ENCODE measurements around the gene PHOX2B. TPM values are rescaled to one million over a fixed set of nuclear protein-coding genes. Genes with fewer than 3 reads are reported as not detected.

PHOX2B gene
- polyA plus RNA-seq, 1 experiment, result not detected

DNA sequence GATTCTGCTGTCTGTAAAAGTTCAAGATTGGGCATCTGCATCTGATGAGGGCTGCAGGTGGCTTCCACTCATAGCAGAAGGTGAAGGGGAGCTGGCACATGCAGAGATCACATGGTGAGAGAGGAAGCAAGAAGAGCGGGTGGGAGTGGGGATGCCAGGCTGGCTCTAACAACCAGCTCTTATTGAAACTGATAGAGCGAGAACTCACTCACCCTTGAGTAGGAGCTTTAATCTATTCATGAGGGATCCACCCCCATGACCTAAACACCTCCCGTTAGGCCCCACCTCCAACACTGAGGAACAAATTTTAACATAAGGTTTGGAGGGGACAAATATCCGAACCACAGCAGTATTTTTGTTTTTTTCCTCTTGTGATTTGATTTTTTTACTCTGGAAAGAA is 45.8 kb downstream of the PHOX2B start:
- no peak for DNase-seq (ENCODE audit: low read depth, low spot score)
- no peak overlapping the region for H3K27ac ChIP-seq (ENCODE audit: low read depth, low read length)
- TF ChIP-seq, protein P1, sequence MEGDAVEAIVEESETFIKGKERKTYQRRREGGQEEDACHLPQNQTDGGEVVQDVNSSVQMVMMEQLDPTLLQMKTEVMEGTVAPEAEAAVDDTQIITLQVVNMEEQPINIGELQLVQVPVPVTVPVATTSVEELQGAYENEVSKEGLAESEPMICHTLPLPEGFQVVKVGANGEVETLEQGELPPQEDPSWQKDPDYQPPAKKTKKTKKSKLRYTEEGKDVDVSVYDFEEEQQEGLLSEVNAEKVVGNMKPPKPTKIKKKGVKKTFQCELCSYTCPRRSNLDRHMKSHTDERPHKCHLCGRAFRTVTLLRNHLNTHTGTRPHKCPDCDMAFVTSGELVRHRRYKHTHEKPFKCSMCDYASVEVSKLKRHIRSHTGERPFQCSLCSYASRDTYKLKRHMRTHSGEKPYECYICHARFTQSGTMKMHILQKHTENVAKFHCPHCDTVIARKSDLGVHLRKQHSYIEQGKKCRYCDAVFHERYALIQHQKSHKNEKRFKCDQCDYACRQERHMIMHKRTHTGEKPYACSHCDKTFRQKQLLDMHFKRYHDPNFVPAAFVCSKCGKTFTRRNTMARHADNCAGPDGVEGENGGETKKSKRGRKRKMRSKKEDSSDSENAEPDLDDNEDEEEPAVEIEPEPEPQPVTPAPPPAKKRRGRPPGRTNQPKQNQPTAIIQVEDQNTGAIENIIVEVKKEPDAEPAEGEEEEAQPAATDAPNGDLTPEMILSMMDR (IDR thresholded peaks at IDR 0.05; ENCODE audit: low read depth, low read length), result no peak
- ChIA-PET POLR2A (no interaction called here), CTCF (interaction anchor here (1.2 to 2.8 kb wide), 2 partner anchors 10 to 185 kb away, joined by 4 to 12 read pairs; no protein-coding TSS in a partner anchor)
- H3K9me3 ChIP-seq (ENCODE audit: control insufficient read depth, insufficient read depth, low read length), result no peaks in the 10 kb centered on the region
- H3K27me3 ChIP-seq (ENCODE audit: control insufficient read depth, insufficient read depth, low read length), result peaks cover 6% of the 10 kb centered on the region
- no peak overlapping the region for H3K4me3 ChIP-seq (ENCODE audit: low read depth, low read length)

DNA sequence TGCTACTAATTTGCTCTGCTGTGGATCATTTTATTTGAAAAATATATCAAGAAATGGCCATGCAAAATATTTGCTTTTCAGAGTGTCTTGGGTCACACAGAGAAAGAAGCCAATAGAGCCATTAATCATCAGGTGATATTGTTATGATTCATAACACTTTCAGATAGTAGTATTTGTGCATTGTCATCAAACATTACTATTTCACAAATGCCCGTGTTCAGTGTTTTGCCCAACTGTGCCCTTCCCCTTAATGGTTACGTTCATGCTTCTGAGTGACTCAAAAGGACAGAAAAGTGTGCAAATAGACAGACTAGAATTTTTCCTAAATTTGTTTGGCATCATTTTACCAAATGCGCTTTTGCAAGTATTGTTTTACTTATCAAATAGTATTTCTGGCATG is 46.5 kb downstream of the PHOX2B start:
- H3K27me3 ChIP-seq (ENCODE audit: control insufficient read depth, insufficient read depth, low read length), result peaks cover 8% of the 10 kb centered on the region
- H3K9me3 ChIP-seq (ENCODE audit: control insufficient read depth, insufficient read depth, low read length), result no peaks in the 10 kb centered on the region
- no peak overlapping the region for H3K4me3 ChIP-seq (ENCODE audit: low read depth, low read length)
- POLR2A ChIA-PET, result no interaction called here
- DNase-seq (ENCODE audit: low read depth, low spot score), result no peak
- H3K27ac ChIP-seq (ENCODE audit: low read depth, low read length), result no peak overlapping the region
- TF ChIP-seq, protein P1 (IDR thresholded peaks at IDR 0.05; ENCODE audit: low read depth, low read length), result no peak
- CTCF ChIA-PET, result interaction anchor here (1.3 to 2.8 kb wide), 3 partner anchors 8 to 186 kb away, joined by 5 to 12 read pairs (median 5); no protein-coding TSS in a partner anchor

DNA sequence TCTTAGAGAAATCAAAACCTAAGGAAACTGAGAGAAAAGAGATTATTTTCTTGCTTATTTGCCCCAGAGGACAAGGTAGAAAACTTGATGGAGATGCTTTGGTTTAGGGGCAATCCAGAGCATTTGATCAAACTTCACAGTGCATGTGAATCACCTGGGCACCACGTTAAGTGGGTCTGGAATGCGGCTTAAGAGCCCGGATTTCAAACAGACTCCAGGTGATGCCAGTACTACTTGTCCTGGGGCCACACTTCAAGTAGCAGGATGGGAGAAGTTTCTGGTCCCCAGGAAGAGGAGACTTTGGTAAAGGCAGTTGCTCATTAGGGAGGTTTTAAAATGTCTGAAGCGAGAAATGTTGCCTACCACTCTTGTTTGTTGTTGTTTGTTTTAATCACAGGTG is 51.8 kb downstream of the PHOX2B start:
- DNase-seq (ENCODE audit: low read depth, low spot score), result no peak
- POLR2A ChIA-PET, result no interaction called here
- no peaks in the 10 kb centered on the region for H3K9me3 ChIP-seq (ENCODE audit: control insufficient read depth, insufficient read depth, low read length)
- peaks cover 9% of the 10 kb centered on the region for H3K27me3 ChIP-seq (ENCODE audit: control insufficient read depth, insufficient read depth, low read length)
- TF ChIP-seq, protein P1 (IDR thresholded peaks at IDR 0.05; ENCODE audit: low read depth, low read length), result no peak
- H3K4me3 ChIP-seq (ENCODE audit: low read depth, low read length), result no peak overlapping the region
- CTCF ChIA-PET, result interaction anchor here (1.1 to 1.4 kb wide), 3 partner anchors 55 to 191 kb away, joined by 3 to 6 read pairs (median 6); no protein-coding TSS in a partner anchor
- H3K27ac ChIP-seq (ENCODE audit: low read depth, low read length), result no peak overlapping the region

DNA sequence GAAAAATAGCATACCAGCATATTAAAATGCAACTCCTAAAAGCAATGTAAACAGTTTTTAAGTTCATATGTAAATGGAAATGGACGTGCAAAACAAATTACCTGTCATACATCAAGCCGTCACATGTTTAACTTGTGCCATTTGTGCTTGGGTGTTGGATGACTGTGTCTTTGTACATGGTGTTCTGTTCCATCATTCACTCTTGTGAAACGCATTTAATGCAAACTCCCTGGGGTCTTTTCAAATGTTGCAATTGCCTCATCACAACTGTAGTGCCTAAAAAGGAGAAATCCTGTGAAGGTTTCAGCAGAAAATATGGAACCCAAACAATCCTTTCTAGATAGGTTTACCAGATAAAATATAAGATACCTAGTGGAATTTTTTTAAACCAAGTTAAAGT is 52.4 kb downstream of the PHOX2B start:
- H3K27me3 ChIP-seq (ENCODE audit: control insufficient read depth, insufficient read depth, low read length), result peaks cover 9% of the 10 kb centered on the region
- CTCF ChIA-PET, result no interaction called here
- TF ChIP-seq, protein P1 (IDR thresholded peaks at IDR 0.05; ENCODE audit: low read depth, low read length), result no peak
- POLR2A ChIA-PET, result no interaction called here
- H3K27ac ChIP-seq (ENCODE audit: low read depth, low read length), result no peak overlapping the region
- no peaks in the 10 kb centered on the region for H3K9me3 ChIP-seq (ENCODE audit: control insufficient read depth, insufficient read depth, low read length)
- H3K4me3 ChIP-seq (ENCODE audit: low read depth, low read length), result no peak overlapping the region
- no peak for DNase-seq (ENCODE audit: low read depth, low spot score)

Small RNA genes within 50 kb of the gene (small RNA-seq; reads per million reads assigned to genes)
- gene RNU1-49P (ENCODE audit: insufficient read length, low read depth), result not detected

Other genes with a start within 250 kb of the PHOX2B start
- gene LIMCH1, start 210.6 kb downstream of the PHOX2B start, polyA plus RNA-seq (2011; rRNA removed), result 0.71 and 1.1 TPM in 2 replicates
- gene TMEM33, start 186.7 kb upstream of the PHOX2B start, polyA plus RNA-seq (2011; rRNA removed), result 46.2 and 53.6 TPM in 2 replicates
- 0.01 and 0.04 TPM in 2 replicates for gene DCAF4L1, start 233.0 kb upstream of the PHOX2B start, polyA plus RNA-seq (2011; rRNA removed)
- gene SLC30A9, start 241.8 kb upstream of the PHOX2B start, polyA plus RNA-seq (2011; rRNA removed), result 63.2 and 82.9 TPM in 2 replicates

Data from AG04450 (cell line).